ENCODE data around the gene TMEM234.

Gene TMEM234

DNA sequence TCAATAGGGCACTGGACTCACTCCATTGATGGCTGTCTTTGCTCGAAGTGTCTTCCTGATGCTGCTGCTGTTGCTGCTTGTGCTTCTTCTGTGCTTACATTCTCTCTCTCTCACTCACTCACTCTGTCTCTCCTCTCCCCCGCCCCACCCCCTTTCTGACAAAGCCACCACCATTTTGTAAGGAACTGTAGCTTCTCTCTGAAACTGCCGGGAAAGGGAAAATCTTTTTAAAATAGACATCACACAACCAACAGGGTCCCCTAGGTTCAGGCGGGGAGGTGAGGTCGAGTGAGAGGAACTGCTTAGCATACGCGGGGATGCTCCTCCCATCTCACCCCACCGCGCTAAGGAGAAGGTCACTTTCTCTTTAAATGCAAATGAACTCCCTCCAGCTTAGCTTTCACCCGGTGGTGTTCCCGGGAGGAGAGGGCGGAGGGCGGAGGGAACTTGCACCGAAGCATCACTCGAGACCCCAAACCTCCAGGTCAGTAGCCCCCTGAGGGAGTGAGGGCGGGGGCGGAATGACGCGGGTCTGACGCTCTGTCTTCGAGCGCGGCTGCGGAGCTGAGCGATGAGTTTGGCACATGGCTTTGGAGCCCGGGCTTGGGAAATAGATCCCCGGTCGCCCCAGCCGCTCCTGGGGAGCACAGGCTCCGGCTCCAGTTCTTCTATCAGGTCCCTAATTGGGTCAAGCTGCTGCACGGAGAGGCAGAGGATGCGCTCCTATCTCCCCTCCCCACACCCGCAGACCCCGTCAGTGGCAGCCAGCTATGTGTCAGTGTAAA lies 21.7 kb downstream of the TMEM234 start, which contains the start of gene CCDC28B:
Gene CCDC28B (plus strand): TSS at position 370 of the 785 bp plus-strand sequence. CDS start 1,341 bp downstream, outside the sequence.
- H3K4me3 ChIP-seq (ENCODE audit: low read length): peak within 1 kb of the TSS; percentile 13
- no peak within 1 kb of the TSS for H3K27ac ChIP-seq (ENCODE audit: low read depth, low read length)
- no peaks in the 10 kb centered on the region for H3K27me3 ChIP-seq (ENCODE audit: insufficient read depth, low read length, poor library complexity)
- H2BK15ac ChIP-seq (replicated peaks; ENCODE audit: low read depth): no peak within 1 kb of the TSS
- H3K56ac ChIP-seq (ENCODE audit: low read length): peak within 1 kb of the TSS; percentile 82
- H2AK5ac ChIP-seq (ENCODE audit: low read length): no peak within 1 kb of the TSS
- H3K4me2 ChIP-seq (ENCODE audit: low read length): peak within 1 kb of the TSS; percentile 96
- H4K5ac ChIP-seq (ENCODE audit: low read length): no peak within 1 kb of the TSS
- H3K23ac ChIP-seq (ENCODE audit: low read length): peak within 1 kb of the TSS; percentile 80
- peak within 1 kb of the TSS; percentile 48 for H3K9ac ChIP-seq (ENCODE audit: low read length)
- no peak within 1 kb of the TSS for H2BK5ac ChIP-seq (ENCODE audit: low read length)
- peaks cover 7% of the 10 kb centered on the region for H3K4me1 ChIP-seq (ENCODE audit: control insufficient read depth, low read depth, low read length)
- H3K4ac ChIP-seq (ENCODE audit: low read depth, low read length): no peak within 1 kb of the TSS
- H3K79me2 ChIP-seq (ENCODE audit: control insufficient read depth, insufficient read depth, low read length): no peaks in the 10 kb centered on the region
- WGBS (ENCODE audit: extremely low coverage, insufficient coverage, low lambda C conversion rate): no CpG with 5 or more reads among the region's 34 CpGs
- DNase-seq: peak; percentile 83
- H3K79me1 ChIP-seq (ENCODE audit: low read length): no peaks in the 10 kb centered on the region
- no peak within 1 kb of the TSS for H4K8ac ChIP-seq (ENCODE audit: low read depth, low read length)
- peaks cover 17% of the 10 kb centered on the region for H3K36me3 ChIP-seq (ENCODE audit: control insufficient read depth, insufficient read depth, low read length)
- peak within 1 kb of the TSS; percentile 11 for H3K18ac ChIP-seq (ENCODE audit: low read length)
- no peak within 1 kb of the TSS for H2BK120ac ChIP-seq (ENCODE audit: low read depth, low read length)

DNA sequence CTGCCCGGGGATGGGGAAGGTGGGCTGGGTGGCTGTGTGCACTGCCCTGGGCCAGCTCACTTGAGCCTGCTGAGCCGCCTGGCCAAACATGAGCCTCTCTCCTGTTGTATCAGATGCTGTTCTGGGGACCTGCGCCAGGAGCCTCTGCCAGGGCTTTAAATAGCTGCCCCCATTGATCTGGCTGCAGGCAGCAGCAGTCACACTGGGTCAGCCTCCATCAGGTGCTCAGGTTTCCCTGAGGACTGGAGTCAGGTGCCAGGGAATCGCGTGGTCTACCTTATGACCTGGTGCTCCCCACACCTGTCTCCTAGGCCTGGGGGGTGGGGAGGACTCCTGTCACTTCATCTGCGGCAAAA lies 22.5 kb downstream of the TMEM234 start:
- no peaks in the 10 kb centered on the region for H3K79me1 ChIP-seq (ENCODE audit: low read length)
- H3K23ac ChIP-seq (ENCODE audit: low read length): no peak overlapping the region
- no peak overlapping the region for H4K5ac ChIP-seq (ENCODE audit: low read length)
- H3K27ac ChIP-seq (ENCODE audit: low read depth, low read length): no peak overlapping the region
- peak; percentile 14 for DNase-seq
- no peak overlapping the region for H2BK120ac ChIP-seq (ENCODE audit: low read depth, low read length)
- no peaks in the 10 kb centered on the region for H3K27me3 ChIP-seq (ENCODE audit: insufficient read depth, low read length, poor library complexity)
- peaks cover 17% of the 10 kb centered on the region for H3K36me3 ChIP-seq (ENCODE audit: control insufficient read depth, insufficient read depth, low read length)
- no CpG with 5 or more reads among the region's 6 CpGs for WGBS (ENCODE audit: extremely low coverage, insufficient coverage, low lambda C conversion rate)
- H3K4me2 ChIP-seq (ENCODE audit: low read length): no peak overlapping the region
- no peak overlapping the region for H3K4me3 ChIP-seq (ENCODE audit: low read length)
- no peaks in the 10 kb centered on the region for H3K79me2 ChIP-seq (ENCODE audit: control insufficient read depth, insufficient read depth, low read length)
- no peak overlapping the region for H3K4ac ChIP-seq (ENCODE audit: low read depth, low read length)
- peaks cover 7% of the 10 kb centered on the region for H3K4me1 ChIP-seq (ENCODE audit: control insufficient read depth, low read depth, low read length)
- peak overlapping the region; percentile 56 for H3K56ac ChIP-seq (ENCODE audit: low read length)
- H2AK5ac ChIP-seq (ENCODE audit: low read length): no peak overlapping the region
- H2BK5ac ChIP-seq (ENCODE audit: low read length): no peak overlapping the region
- no peak overlapping the region for H3K18ac ChIP-seq (ENCODE audit: low read length)
- H3K9ac ChIP-seq (ENCODE audit: low read length): no peak overlapping the region
- no peak overlapping the region for H4K8ac ChIP-seq (ENCODE audit: low read depth, low read length)
- no peak overlapping the region for H2BK15ac ChIP-seq (replicated peaks; ENCODE audit: low read depth)

DNA sequence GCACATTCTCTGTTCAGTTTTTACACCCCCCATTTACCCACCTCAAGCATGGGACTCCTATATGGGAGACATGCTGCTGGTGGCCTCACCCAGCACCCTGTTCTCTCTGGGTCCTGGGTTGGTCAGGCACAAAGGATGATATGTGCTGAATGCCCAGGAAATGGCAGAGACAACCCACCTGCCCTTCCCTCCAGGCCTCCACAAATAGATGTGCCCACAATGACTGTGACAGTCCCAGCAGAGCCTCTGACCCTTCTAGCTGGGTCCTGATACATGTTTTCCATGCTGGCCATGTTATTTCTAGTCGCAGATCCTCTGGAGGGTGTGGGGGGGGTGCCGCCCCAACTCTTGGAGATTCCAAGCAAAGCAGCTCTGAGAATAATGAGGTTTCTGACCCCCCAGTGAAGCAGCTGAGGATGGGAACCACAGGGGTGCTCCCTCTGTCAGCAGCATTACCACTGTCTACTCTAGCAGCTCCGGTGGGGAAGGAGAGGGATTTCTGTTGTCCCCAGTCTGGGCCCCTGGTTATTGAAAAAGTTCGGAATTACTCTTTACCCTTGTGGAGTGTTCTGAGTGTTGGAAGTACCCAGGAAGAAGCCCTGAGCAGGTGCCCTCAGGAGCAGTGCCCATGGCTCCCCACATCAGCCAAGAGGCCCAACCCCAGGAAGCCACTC lies 23.0 kb downstream of the TMEM234 start:
- Histone ChIP-seq H3K4me2 (ENCODE audit: low read length) (no peak overlapping the region), H3K27me3 (ENCODE audit: insufficient read depth, low read length, poor library complexity) (no peaks in the 10 kb centered on the region), H3K36me3 (ENCODE audit: control insufficient read depth, insufficient read depth, low read length) (peaks cover 18% of the 10 kb centered on the region), H2BK5ac (ENCODE audit: low read length) (no peak overlapping the region), H3K18ac (ENCODE audit: low read length) (no peak overlapping the region), H3K79me2 (ENCODE audit: control insufficient read depth, insufficient read depth, low read length) (no peaks in the 10 kb centered on the region), H3K9ac (ENCODE audit: low read length) (no peak overlapping the region), H4K8ac (ENCODE audit: low read depth, low read length) (no peak overlapping the region), H3K27ac (ENCODE audit: low read depth, low read length) (no peak overlapping the region), H2BK120ac (ENCODE audit: low read depth, low read length) (no peak overlapping the region), H3K4me1 (ENCODE audit: control insufficient read depth, low read depth, low read length) (peaks cover 7% of the 10 kb centered on the region), H3K56ac (ENCODE audit: low read length) (peak overlapping the region; percentile 34), H2BK15ac (replicated peaks; ENCODE audit: low read depth) (no peak overlapping the region), H2AK5ac (ENCODE audit: low read length) (no peak overlapping the region), H3K4ac (ENCODE audit: low read depth, low read length) (no peak overlapping the region), H4K5ac (ENCODE audit: low read length) (no peak overlapping the region), H3K23ac (ENCODE audit: low read length) (no peak overlapping the region), H3K4me3 (ENCODE audit: low read length) (no peak overlapping the region), H3K79me1 (ENCODE audit: low read length) (no peaks in the 10 kb centered on the region)
- no peak for DNase-seq
- no CpG with 5 or more reads among the region's 4 CpGs for WGBS (ENCODE audit: extremely low coverage, insufficient coverage, low lambda C conversion rate)

DNA sequence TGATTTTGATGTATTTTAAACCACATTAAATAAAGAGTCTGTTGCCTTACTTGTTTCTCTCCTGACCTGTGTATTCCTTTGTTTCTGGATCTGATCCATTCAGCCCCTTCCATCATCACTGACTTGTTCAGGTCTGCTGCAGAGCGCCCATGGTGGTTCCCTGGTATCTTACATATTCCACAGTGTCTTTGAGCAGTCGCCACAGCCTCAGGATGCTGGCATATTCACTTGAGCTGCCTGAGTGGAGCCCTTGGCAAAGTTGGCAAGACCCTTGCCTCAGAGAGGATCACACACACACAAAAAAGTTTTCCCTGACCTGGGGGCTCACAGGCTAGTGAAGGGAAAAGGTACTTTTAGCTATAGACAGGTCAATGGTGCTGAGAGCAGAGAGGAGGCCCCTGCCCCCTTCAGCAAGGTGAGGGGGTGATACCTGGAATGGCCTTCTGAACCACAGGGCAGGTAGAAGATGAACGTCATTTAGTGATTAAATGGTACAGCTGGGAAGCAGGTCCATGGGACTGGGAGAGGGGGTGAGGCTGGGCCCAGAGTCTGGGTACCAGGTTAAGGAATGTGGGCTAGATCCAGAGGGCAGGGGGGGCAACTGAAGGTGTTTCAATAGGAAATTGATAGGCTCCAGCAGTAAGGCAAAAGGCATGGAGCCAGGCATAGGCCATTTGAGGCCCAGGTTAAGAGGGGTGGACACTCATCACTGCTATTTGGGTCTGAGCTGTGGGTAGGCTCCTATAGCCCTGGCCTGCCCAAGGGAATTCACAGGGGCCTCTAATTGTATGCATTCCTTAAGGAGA lies 23.7 kb downstream of the TMEM234 start:
- Histone ChIP-seq H3K18ac (ENCODE audit: low read length) (no peak overlapping the region), H2BK15ac (replicated peaks; ENCODE audit: low read depth) (no peak overlapping the region), H3K36me3 (ENCODE audit: control insufficient read depth, insufficient read depth, low read length) (peaks cover 23% of the 10 kb centered on the region), H3K4me2 (ENCODE audit: low read length) (no peak overlapping the region), H3K56ac (ENCODE audit: low read length) (no peak overlapping the region), H3K4me1 (ENCODE audit: control insufficient read depth, low read depth, low read length) (peaks cover 7% of the 10 kb centered on the region), H3K23ac (ENCODE audit: low read length) (no peak overlapping the region), H2BK5ac (ENCODE audit: low read length) (no peak overlapping the region), H3K4ac (ENCODE audit: low read depth, low read length) (no peak overlapping the region), H3K4me3 (ENCODE audit: low read length) (no peak overlapping the region), H2BK120ac (ENCODE audit: low read depth, low read length) (no peak overlapping the region), H2AK5ac (ENCODE audit: low read length) (no peak overlapping the region), H4K5ac (ENCODE audit: low read length) (no peak overlapping the region), H3K79me1 (ENCODE audit: low read length) (no peaks in the 10 kb centered on the region), H3K27ac (ENCODE audit: low read depth, low read length) (no peak overlapping the region), H3K9ac (ENCODE audit: low read length) (no peak overlapping the region), H3K79me2 (ENCODE audit: control insufficient read depth, insufficient read depth, low read length) (no peaks in the 10 kb centered on the region), H3K27me3 (ENCODE audit: insufficient read depth, low read length, poor library complexity) (no peaks in the 10 kb centered on the region), H4K8ac (ENCODE audit: low read depth, low read length) (no peak overlapping the region)
- DNase-seq: no peak
- no CpG with 5 or more reads among the region's 3 CpGs for WGBS (ENCODE audit: extremely low coverage, insufficient coverage, low lambda C conversion rate)

DNA sequence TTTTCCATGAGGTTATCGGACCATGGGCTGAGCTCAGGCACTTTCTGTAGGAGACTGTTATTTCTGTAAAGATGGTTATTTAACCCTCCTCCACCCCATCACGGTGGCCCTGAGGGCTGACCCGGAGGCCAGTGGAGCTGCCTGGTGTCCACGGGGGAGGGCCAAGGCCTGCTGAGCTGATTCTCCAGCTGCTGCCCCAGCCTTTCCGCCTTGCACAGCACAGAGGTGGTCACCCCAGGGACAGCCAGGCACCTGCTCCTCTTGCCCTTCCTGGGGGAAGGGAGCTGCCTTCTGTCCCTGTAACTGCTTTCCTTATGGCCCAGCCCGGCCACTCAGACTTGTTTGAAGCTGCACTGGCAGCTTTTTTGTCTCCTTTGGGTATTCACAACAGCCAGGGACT lies 24.3 kb downstream of the TMEM234 start:
- Histone ChIP-seq H3K27ac (ENCODE audit: low read depth, low read length) (no peak overlapping the region), H3K23ac (ENCODE audit: low read length) (no peak overlapping the region), H2BK5ac (ENCODE audit: low read length) (no peak overlapping the region), H2BK120ac (ENCODE audit: low read depth, low read length) (no peak overlapping the region), H3K56ac (ENCODE audit: low read length) (no peak overlapping the region), H3K4ac (ENCODE audit: low read depth, low read length) (no peak overlapping the region), H3K4me2 (ENCODE audit: low read length) (no peak overlapping the region), H3K27me3 (ENCODE audit: insufficient read depth, low read length, poor library complexity) (no peaks in the 10 kb centered on the region), H4K5ac (ENCODE audit: low read length) (no peak overlapping the region), H3K9ac (ENCODE audit: low read length) (no peak overlapping the region), H3K36me3 (ENCODE audit: control insufficient read depth, insufficient read depth, low read length) (peaks cover 27% of the 10 kb centered on the region), H3K4me3 (ENCODE audit: low read length) (no peak overlapping the region), H2BK15ac (replicated peaks; ENCODE audit: low read depth) (no peak overlapping the region), H3K79me2 (ENCODE audit: control insufficient read depth, insufficient read depth, low read length) (no peaks in the 10 kb centered on the region), H4K8ac (ENCODE audit: low read depth, low read length) (no peak overlapping the region), H3K18ac (ENCODE audit: low read length) (no peak overlapping the region), H3K79me1 (ENCODE audit: low read length) (no peaks in the 10 kb centered on the region), H3K4me1 (ENCODE audit: control insufficient read depth, low read depth, low read length) (peaks cover 7% of the 10 kb centered on the region), H2AK5ac (ENCODE audit: low read length) (no peak overlapping the region)
- no CpG with 5 or more reads among the region's 6 CpGs for WGBS (ENCODE audit: extremely low coverage, insufficient coverage, low lambda C conversion rate)
- DNase-seq: no peak

Measured in mesendoderm (in vitro differentiated cells).